HCT116 (cell line): ENCODE measurements around the gene PBXIP1.

Source experiments
- CEBPB ChIP-seq: IDR thresholded peaks from 2 replicates; pipeline ENCODE4 v1.6.1; 2012; ENCODE audit warnings: low read depth
- CTCF ChIP-seq, 3 experiments: fragments of 200-600 bp in 1 of 3; sonication (generic) in 1 of 3; IDR thresholded peaks in 2 of 3; conservative IDR thresholded peaks in 1 of 3; 2 replicates each; pipeline ENCODE4 v1.5.1; 2012 to 2017; ENCODE audit warnings: low read depth in 2 of 3, low read length in 2 of 3, antibody characterized with exemption in 1 of 3, borderline replicate concordance in 1 of 3, control low read depth in 1 of 3, mild to moderate bottlenecking in 1 of 3, mixed read lengths in 1 of 3, mixed run types in 1 of 3, moderate library complexity in 1 of 3; ENCODE audit not compliant: insufficient read depth in 1 of 3
- EGR1 ChIP-seq: IDR thresholded peaks from 2 replicates; pipeline ENCODE4 v1.6.1; 2012; ENCODE audit warnings: low read depth
- EZH2 ChIP-seq: fragments of 200-600 bp; sonication (generic); IDR thresholded peaks from 2 replicates; pipeline ENCODE4 v1.6.1; 2017; ENCODE audit warnings: antibody characterized with exemption, mixed run types
- EZH2phosphoT487 ChIP-seq: fragments of 200-600 bp; IDR thresholded peaks from 2 replicates; pipeline ENCODE4 v1.6.1; 2018; ENCODE audit warnings: antibody characterized with exemption, borderline replicate concordance
- FOSL1 ChIP-seq: IDR thresholded peaks from 2 replicates; pipeline ENCODE4 v1.6.1; 2012; ENCODE audit warnings: low read depth
- POLR2A ChIP-seq: IDR thresholded peaks from 2 replicates; pipeline ENCODE4 v1.7.0; 2011; ENCODE audit warnings: borderline replicate concordance; ENCODE audit not compliant: insufficient read depth, insufficient read length; ENCODE audit errors: extremely low read depth
- POLR2AphosphoS5 ChIP-seq: IDR thresholded peaks from 2 replicates; pipeline ENCODE4 v1.6.1; 2011; ENCODE audit warnings: mild to moderate bottlenecking, low read depth, low read length, moderate library complexity
- RAD21 ChIP-seq: IDR thresholded peaks from 2 replicates; pipeline ENCODE4 v1.6.1; 2012; ENCODE audit warnings: low read depth, mild to moderate bottlenecking
- SIN3A ChIP-seq: IDR thresholded peaks from 2 replicates; pipeline ENCODE4 v1.6.1; 2012; ENCODE audit warnings: low read depth
- TCF7L2 ChIP-seq: IDR thresholded peaks from 2 replicates; pipeline ENCODE4 v1.7.0; 2011; ENCODE audit warnings: borderline replicate concordance, inconsistent platforms; ENCODE audit not compliant: insufficient read depth, insufficient read length; ENCODE audit errors: extremely low read depth
- YY1 ChIP-seq: IDR thresholded peaks from 2 replicates; pipeline ENCODE4 v1.6.1; 2011; ENCODE audit warnings: low read length, low read depth, moderate library complexity, mild to moderate bottlenecking; ENCODE audit not compliant: insufficient replicate concordance; ENCODE audit errors: extremely low read depth
- ZNF274 ChIP-seq: fragments of 200-500 bp; sonication (Bioruptor generic); IDR thresholded peaks from 2 replicates; pipeline ENCODE4 v1.6.1; 2014; ENCODE audit warnings: mild to moderate bottlenecking, low read depth, low read length, inconsistent platforms

- no peak for TF ChIP-seq SIN3A
- TF ChIP-seq CTCF (IDR thresholded peaks at IDR 0.05 in 2 of 3, conservative IDR thresholded peaks at IDR 0.05 in 1 of 3; ENCODE audit: borderline replicate concordance in 1 of 3, insufficient read depth in 1 of 3, low read depth in 2 of 3, low read length in 2 of 3) = no peak
- no peak for TF ChIP-seq POLR2A
- TF ChIP-seq TCF7L2 = no peak
- TF ChIP-seq ZNF274 = no peak
- no peak for TF ChIP-seq RAD21
- no peak for TF ChIP-seq CEBPB
- no peak for TF ChIP-seq EZH2phosphoT487
- TF ChIP-seq POLR2AphosphoS5 = no peak
- TF ChIP-seq EGR1 = no peak
- no peak for TF ChIP-seq EZH2
- no peak for TF ChIP-seq YY1
- TF ChIP-seq FOSL1 = no peak
Observed at GRCh38 chr1:154912755-154913154, 43.1 kb downstream of the PBXIP1 start.
